Activated naive CD8-positive, alpha-beta T cell treated with anti-CD3 and anti-CD28 coated beads, Interleukin-2, amount 50 U/mL, for 24 hours (primary cell): ENCODE results near the gene CDH23.

ENCODE experiments used
- ATAC-seq: fragments of 150-1000 bp; cut with Tn5 transposase; one replicate; pipeline ENCODE4 v1.10.0; 2021
- DNase-seq: peaks from one replicate; pipeline ENCODE4 v3.0.0; 2021
- H3K27ac Mint-ChIP-seq: one replicate; pipeline ENCODE4 v1.8.0; 2021; ENCODE audit warnings: mild to moderate bottlenecking, mixed read lengths
- H3K27me3 Mint-ChIP-seq: one replicate; pipeline ENCODE4 v1.8.0; 2021; ENCODE audit warnings: mixed read lengths
- H3K36me3 Mint-ChIP-seq: one replicate; pipeline ENCODE4 v1.8.0; 2021; ENCODE audit warnings: low read depth, mixed read lengths
- H3K4me1 Mint-ChIP-seq: one replicate; pipeline ENCODE4 v1.8.0; 2021; ENCODE audit warnings: mixed read lengths
- H3K4me3 Mint-ChIP-seq: one replicate; pipeline ENCODE4 v1.8.0; 2021; ENCODE audit warnings: mild to moderate bottlenecking, moderate library complexity, mixed read lengths
- H3K9me3 Mint-ChIP-seq: one replicate; pipeline ENCODE4 v1.8.0; 2021; ENCODE audit warnings: mixed read lengths

The CDH23 gene

DNA sequence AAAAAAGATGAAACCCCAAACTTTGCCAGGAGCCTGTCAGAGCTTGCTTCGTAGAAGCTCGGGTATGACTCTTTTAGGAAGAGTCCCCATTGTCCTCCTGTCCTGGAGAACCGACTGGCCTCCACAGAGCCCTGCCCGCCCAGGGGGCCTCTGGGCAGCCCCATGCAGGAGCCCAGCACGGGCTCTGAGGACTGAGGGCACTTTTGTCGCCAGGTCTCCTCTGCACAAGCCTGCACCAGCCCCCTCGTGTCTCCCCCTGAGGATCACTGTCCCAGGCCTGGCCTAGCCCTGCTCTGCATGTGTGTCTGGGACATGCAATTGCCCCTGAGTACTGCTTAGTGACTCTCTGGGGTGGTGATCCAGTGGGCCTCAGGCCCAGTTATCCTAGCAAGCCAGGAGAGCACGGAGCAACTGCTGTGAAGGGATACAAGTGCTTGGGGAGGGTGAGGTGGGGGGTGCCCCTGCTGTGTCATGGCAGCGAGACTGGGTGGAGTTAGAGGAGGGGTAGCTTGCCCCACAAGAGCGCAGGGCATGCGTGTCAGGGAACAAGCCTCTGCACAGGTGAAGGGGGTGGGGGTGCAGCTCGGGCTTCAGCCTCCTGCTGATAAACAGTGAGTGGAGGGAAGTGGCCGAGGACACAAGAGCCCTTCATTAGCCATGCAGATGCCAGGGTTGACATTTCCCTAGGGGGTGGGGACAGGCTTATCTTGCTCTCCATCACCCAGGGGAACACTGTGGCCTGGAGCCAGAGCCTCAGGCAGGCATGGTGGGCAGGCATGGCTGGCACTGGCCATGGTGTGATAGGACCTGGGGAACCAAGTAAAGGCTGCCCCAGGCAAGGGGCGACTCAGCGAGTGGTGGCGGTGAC, 179.4 kb downstream of the CDH23 start:
- Mint-ChIP-seq H3K27me3 (no peaks in the 10 kb centered on the region), H3K36me3 (no peaks in the 10 kb centered on the region), H3K4me1 (no peaks in the 10 kb centered on the region), H3K27ac (no peak overlapping the region), H3K9me3 (no peaks in the 10 kb centered on the region), H3K4me3 (no peak overlapping the region)
- DNase-seq (no peak), ATAC-seq (no peak)

DNA sequence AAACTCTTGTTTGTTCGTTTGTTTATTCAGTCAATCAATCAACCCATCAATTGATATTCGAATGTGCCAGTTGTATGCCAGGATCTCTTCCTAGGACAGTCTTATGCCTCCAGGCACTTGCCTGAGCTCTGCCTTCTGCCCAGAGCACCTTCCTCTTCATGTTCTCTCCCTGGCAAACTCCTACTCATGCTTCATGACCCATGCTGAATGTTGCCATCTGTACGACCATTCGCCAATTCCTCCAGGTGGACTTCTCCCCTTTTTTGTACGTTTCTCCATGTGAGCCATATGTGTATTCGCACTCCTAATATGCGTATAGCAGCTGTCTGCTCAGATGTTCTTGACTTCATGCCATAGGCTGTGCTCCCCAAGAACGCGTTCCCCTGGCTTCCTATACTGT, 180.1 kb downstream of the CDH23 start:
- Mint-ChIP-seq H3K27ac (peak overlapping the region; percentile 32), H3K36me3 (no peaks in the 10 kb centered on the region), H3K9me3 (no peaks in the 10 kb centered on the region), H3K27me3 (no peaks in the 10 kb centered on the region), H3K4me3 (no peak overlapping the region), H3K4me1 (no peaks in the 10 kb centered on the region)
- DNase-seq: no peak
- ATAC-seq: no peak

DNA sequence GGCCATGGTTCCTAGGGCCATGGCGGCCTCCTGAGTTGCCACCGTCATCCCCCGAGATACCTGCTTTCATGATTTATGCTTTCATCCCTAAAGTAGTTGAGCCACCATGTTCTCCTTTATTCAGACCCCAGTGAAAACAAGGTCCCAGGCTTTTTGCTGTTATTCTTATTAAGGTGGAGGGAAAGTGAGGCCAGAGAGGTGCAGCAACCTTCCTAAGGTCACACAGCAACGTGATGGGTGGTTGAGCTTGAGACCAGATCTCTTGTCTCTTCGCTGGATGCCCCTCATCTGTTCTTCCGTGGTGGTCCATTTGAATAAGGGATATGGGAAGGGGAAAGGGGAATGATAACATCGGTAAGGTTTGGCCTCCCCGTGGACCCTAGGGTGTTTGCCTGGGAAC, 180.6 kb downstream of the CDH23 start:
- Mint-ChIP-seq H3K4me3 (no peak overlapping the region), H3K36me3 (no peaks in the 10 kb centered on the region), H3K9me3 (no peaks in the 10 kb centered on the region), H3K4me1 (no peaks in the 10 kb centered on the region), H3K27me3 (no peaks in the 10 kb centered on the region), H3K27ac (no peak overlapping the region)
- no peak for DNase-seq
- no peak for ATAC-seq

DNA sequence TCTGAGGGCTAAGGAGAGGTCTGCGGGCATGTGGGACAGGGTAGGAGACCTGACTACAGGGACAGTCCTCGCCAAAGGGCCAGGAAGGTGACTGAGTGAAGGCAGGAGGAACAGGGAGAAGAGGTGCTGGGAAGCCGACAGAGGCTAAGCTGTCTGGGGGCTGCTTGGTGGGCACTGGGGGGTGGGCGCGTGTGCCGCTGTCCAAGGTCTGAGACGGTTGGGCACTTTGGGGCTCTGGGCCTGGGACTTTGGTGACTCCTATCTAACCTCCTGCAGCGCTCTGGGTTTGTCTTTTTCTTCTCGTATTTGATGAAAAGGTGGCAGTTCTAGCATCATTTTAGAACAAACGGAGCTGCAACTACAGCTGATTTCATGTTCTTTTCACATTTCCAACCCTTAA, 181.3 kb downstream of the CDH23 start:
- DNase-seq: no peak
- no peaks in the 10 kb centered on the region for H3K9me3 Mint-ChIP-seq
- no peaks in the 10 kb centered on the region for H3K4me1 Mint-ChIP-seq
- H3K4me3 Mint-ChIP-seq: no peak overlapping the region
- no peaks in the 10 kb centered on the region for H3K27me3 Mint-ChIP-seq
- no peak overlapping the region for H3K27ac Mint-ChIP-seq
- no peaks in the 10 kb centered on the region for H3K36me3 Mint-ChIP-seq
- no peak for ATAC-seq

DNA sequence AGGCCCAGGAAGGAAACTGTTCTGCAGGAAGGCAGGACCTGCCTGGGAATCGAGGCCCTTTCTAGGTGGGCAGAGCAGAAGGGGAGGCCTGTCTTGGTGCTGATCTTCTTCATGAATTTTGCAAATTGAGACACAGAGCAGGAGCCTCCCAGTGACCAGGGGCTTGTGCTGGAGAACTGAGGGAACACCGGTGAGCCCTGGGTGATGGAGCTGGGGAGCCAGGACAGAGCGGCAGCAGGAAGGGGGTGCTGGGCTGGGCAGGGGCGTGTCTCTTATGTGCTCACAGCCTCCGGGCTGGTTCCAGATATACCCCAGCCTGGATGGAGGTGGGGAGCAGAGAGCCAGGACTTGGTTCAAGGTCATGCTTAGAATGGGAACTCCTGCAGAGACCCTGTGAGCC, 182.9 kb downstream of the CDH23 start:
- Mint-ChIP-seq H3K27me3 (no peaks in the 10 kb centered on the region), H3K36me3 (no peaks in the 10 kb centered on the region), H3K27ac (no peak overlapping the region), H3K9me3 (no peaks in the 10 kb centered on the region), H3K4me1 (no peaks in the 10 kb centered on the region), H3K4me3 (no peak overlapping the region)
- no peak for ATAC-seq
- DNase-seq: no peak

DNA sequence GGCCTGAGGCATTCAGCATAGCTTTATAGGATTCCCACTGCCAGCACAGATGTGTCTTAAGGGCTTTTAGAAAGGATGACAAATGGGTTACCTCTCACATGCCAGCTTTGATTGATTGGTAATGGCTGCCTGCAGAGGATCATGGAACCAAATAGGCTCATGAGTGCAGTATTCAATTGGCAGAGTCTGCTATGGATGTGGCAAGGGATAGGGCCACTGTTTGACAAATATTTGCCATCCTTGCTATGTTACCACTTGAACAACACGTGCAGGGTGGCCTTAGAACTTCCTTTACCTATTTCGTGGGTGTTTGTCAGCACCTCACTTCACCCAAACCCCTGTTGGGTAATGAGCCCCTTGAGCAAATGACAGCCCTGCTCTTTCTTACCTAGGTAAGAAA, 183.7 kb downstream of the CDH23 start:
- Mint-ChIP-seq H3K27ac (no peak overlapping the region), H3K27me3 (no peaks in the 10 kb centered on the region), H3K36me3 (no peaks in the 10 kb centered on the region), H3K4me1 (no peaks in the 10 kb centered on the region), H3K9me3 (no peaks in the 10 kb centered on the region), H3K4me3 (no peak overlapping the region)
- no peak for DNase-seq
- ATAC-seq: no peak

DNA sequence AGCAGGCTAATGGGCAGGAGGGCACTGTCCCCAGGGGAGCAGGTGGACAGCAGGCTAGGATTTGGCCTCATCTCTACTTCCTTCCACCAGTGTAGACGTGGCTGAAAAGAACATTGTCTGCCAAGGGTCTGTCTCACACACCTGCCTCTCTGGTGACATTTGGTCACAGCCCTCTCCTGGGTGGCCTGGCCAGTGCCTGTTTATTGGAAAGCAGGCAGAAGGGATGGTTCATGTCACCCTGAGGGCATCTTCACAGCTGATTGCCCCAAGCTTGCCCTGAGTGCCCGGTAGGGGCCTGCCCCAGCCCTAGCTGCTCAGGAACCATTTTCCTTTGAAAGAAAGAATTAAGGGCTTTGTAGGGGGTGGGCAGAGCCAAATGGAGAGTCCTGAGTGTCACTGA, 184.2 kb downstream of the CDH23 start:
- no peaks in the 10 kb centered on the region for H3K36me3 Mint-ChIP-seq
- no peak overlapping the region for H3K27ac Mint-ChIP-seq
- H3K27me3 Mint-ChIP-seq: no peaks in the 10 kb centered on the region
- no peak overlapping the region for H3K4me3 Mint-ChIP-seq
- no peaks in the 10 kb centered on the region for H3K4me1 Mint-ChIP-seq
- ATAC-seq (no peak), DNase-seq (no peak)
- H3K9me3 Mint-ChIP-seq: no peaks in the 10 kb centered on the region

DNA sequence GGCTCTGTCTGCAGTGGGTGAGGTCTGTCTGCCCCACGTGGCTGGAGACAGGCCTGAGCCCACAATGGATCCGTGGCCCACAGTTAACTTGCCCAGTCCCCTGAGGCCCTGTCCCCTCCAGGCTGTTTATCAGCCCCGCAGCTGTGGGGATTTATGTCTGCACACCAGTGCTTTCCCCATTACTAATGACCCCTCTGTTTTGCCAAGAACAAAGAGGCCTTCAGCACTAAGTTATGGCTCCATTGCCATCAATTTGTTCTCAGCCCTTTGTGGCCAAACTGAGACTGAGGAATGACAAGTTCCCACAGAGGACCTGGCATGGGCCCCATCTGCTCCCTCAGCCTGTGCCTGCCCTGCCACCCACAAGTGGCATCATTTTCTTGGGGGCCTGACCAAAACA, 184.7 kb downstream of the CDH23 start:
- no peaks in the 10 kb centered on the region for H3K4me1 Mint-ChIP-seq
- no peak overlapping the region for H3K27ac Mint-ChIP-seq
- no peak overlapping the region for H3K4me3 Mint-ChIP-seq
- H3K9me3 Mint-ChIP-seq: no peaks in the 10 kb centered on the region
- DNase-seq: no peak
- no peaks in the 10 kb centered on the region for H3K27me3 Mint-ChIP-seq
- ATAC-seq: no peak
- no peaks in the 10 kb centered on the region for H3K36me3 Mint-ChIP-seq

DNA sequence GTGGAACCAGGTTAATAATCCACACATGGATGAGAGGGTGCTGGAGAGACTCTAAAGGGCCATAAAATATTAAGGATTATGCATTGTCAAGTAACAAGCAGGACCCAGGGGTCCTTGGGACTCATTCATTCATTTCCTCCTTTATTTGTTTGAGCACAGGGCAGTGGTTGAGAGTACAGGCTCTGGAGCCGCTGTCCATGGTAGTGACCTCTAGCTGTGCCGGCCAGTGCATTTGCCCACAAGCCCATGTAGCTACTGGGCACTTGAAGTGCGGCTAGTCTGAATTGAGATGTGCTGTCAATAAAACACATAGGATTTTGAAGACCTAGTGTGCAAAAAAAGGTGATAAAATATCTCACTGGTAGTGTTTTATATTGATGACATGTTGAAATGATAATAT, 185.3 kb downstream of the CDH23 start:
- no peaks in the 10 kb centered on the region for H3K4me1 Mint-ChIP-seq
- no peak for ATAC-seq
- no peaks in the 10 kb centered on the region for H3K27me3 Mint-ChIP-seq
- DNase-seq: no peak
- no peak overlapping the region for H3K27ac Mint-ChIP-seq
- H3K4me3 Mint-ChIP-seq: no peak overlapping the region
- no peaks in the 10 kb centered on the region for H3K9me3 Mint-ChIP-seq
- H3K36me3 Mint-ChIP-seq: no peaks in the 10 kb centered on the region

DNA sequence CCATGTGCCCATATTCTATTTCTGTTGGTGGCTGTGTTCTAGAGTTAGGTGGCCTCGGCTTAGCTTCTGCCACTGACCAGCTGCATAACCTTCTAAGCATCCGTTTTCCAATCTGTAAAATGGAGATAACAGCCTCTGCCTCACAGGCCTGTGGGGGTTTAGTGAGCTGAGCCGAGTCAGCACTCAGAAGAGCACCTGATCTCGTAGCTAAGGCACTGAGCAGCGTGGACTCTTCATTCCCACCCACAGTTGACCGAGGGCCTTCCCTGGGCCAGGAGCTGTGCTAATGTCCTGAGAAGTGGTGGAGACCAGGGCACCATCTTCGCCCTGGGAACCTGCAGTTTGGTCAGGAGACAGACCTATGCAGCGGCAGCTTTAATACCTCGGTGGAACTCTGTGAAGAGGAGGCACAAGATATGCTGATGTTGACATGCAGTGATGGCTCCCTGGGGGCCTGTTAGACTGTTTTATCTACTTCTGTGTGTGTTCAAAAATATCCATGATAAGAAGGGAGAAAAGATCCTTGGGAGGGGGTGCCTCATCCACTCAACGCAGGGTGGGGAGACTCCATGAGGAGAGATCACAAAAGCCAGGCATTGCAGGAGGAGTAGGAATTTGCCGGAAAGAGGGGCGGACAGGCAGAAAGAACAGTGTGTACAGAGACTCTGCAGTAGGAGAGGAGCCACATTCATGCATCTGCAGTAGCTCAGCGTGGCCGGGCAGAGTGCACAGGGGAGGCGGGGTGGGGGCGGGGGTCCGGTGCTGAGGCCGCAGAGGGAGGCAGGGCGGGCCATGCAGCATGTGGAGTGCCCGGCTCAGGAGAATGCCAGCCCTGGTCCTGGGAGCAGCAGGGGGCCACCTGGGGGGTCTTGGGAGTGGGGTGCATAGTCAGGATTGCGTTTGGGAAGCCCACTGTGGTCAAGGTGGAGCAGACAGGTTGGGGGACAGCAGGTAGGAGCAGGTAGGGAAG, 186.1 kb downstream of the CDH23 start:
- no peaks in the 10 kb centered on the region for H3K9me3 Mint-ChIP-seq

DNA sequence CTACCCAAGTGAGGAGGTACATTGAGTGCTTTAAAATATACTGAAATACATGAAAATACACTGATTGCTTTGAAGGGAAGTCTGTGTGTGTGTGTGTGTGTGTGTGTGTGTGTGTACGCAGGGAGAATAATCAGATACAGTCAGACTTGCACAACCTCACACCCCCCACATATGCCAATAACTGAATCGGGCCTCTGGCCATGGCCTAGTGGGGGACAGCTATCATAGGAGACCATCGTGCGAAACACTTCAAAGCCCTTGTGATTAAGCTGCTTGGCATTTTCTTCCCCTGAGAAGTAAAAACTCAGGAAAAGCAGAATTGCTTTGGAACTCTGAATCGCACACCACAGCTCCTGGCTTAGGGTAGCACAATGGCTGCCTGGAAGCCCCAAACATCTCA, 187.7 kb downstream of the CDH23 start:
- no peaks in the 10 kb centered on the region for H3K4me1 Mint-ChIP-seq
- no peak overlapping the region for H3K4me3 Mint-ChIP-seq
- H3K36me3 Mint-ChIP-seq: no peaks in the 10 kb centered on the region
- H3K9me3 Mint-ChIP-seq: no peaks in the 10 kb centered on the region
- H3K27me3 Mint-ChIP-seq: peaks cover 5% of the 10 kb centered on the region
- H3K27ac Mint-ChIP-seq: no peak overlapping the region
- ATAC-seq (no peak), DNase-seq (no peak)

More for the DNA sequence above, 186.1 kb downstream of the CDH23 start:
- Mint-ChIP-seq H3K4me3 (no peak overlapping the region), H3K27me3 (peaks cover 2% of the 10 kb centered on the region), H3K36me3 (no peaks in the 10 kb centered on the region), H3K27ac (no peak overlapping the region), H3K4me1 (no peaks in the 10 kb centered on the region)
- ATAC-seq (no peak), DNase-seq (no peak)

DNA sequence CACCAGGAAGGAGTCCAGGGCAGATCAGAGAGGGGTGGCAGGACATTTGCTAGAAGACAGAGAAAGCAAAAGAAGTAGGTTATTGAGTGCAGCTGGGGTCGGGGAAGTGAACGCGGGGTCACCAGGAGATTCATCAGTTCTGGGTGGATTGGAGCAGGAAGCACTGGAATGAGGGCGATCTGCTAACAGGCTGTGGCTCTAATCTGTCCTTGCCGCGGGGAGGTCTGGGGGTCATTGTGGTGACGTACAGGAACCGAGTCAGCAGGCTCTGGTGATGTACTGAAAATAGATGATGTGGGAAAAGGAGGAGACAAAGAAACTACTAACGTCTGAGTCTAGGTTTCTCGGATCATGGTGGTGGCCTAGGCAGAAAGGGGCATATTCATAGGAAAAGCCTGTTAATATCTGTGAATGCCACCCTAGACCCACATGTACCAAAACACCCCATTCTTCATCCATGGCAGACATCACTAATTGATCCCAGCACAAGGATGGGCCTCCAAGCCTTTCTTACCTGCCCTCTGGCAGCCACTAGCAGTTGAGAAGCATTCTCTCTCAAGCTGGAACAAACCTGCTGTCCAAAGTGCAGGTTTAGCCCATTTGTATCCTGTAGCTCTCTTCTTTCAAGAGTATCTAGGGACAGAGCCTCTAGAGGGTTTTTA, 188.3 kb downstream of the CDH23 start:
- Mint-ChIP-seq H3K27me3 (peaks cover 5% of the 10 kb centered on the region), H3K4me3 (no peak overlapping the region), H3K27ac (no peak overlapping the region), H3K36me3 (no peaks in the 10 kb centered on the region), H3K4me1 (no peaks in the 10 kb centered on the region), H3K9me3 (no peaks in the 10 kb centered on the region)
- no peak for DNase-seq
- no peak for ATAC-seq

DNA sequence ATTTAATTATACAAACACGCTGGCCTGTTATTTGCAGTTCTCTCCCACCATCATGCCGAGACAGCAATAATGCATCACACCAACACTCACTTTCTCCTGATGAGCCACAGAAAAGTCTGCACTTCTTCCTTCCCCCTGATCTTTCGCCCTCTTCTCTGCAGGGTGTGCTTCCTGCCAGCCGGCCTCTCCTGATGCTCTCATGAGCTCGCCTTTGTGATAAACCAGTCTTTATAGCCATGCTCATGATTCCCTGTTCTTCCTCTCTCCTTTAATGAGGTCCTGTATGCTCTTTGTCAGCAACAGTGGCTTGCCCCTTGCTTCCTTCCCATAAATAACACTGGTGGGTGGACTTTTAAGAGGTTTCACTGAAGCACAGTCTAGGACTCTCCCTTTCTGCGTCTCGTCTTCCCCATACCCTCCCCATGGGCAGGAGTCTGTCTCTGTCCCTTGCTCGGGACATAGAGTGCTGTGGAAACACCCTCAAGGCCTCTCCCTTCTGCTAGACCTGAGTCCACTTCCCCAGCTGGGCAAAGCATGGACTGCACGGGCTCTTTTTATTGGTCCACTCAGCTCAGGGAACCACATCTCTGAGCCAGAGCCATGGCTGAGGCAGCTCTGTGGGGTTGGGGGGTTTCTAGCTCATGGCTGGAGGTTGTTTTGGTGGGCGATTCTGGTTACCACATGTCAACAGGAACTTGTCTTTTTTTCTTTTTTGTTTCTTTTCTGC, 189.0 kb downstream of the CDH23 start:
- no peak for ATAC-seq
- H3K9me3 Mint-ChIP-seq: no peaks in the 10 kb centered on the region
- DNase-seq: no peak
- H3K27ac Mint-ChIP-seq: no peak overlapping the region
- H3K4me1 Mint-ChIP-seq: no peaks in the 10 kb centered on the region
- H3K4me3 Mint-ChIP-seq: no peak overlapping the region
- peaks cover 5% of the 10 kb centered on the region for H3K27me3 Mint-ChIP-seq
- H3K36me3 Mint-ChIP-seq: no peaks in the 10 kb centered on the region

DNA sequence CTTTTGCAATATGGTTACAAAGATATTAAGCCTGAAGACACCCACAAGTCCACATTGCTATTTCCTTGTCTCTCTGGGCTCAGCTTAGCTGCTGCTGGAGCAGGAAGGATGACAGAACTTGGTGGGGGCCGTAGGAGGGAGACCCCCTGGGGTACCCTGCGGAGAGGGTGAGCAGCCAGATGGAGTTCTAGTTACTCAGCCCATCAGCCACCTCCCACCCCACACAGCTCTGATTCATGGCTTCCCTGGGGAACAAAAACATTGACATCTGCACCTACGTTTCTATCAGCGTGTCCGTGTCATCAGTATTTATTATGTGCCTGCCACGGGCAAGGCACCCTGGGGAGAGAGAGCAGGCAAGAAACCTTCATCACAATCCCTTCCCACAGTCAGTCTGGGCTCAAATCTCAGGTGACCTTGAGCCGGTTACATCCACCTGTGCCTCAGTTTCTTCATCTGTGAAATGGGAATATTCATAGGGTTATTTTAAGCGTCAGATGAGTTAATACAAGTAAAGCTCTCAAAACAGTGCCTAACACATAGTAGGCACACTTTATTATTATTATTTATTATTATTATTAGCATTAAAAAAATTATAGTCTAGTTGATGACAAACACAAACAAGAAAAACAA, 191.3 kb downstream of the CDH23 start:
- Mint-ChIP-seq H3K36me3 (no peaks in the 10 kb centered on the region), H3K27ac (no peak overlapping the region), H3K4me1 (no peaks in the 10 kb centered on the region), H3K9me3 (no peaks in the 10 kb centered on the region), H3K27me3 (peaks cover 8% of the 10 kb centered on the region), H3K4me3 (no peak overlapping the region)
- ATAC-seq (no peak), DNase-seq (no peak)
